Amniotic stem cell (primary cell): ENCODE data around the gene BSPRY.
"Not testable (repeated sequence)": the region's sequence is repeated elsewhere in the genome, so short reads cannot be mapped to it uniquely, and the experiment has no call there.

Experiments
- DNase-seq: peaks from one replicate; lab custom pipeline; 2025; lab: John Stamatoyannopoulos, UW

The BSPRY gene

GRCh38 chr9:113370806-113371325 is 21.5 kb downstream of the BSPRY start:
- no peak for DNase-seq

- DNase-seq, result no peak
Observed at GRCh38 chr9:113372059-113372458, 22.7 kb downstream of the BSPRY start.

DNA sequence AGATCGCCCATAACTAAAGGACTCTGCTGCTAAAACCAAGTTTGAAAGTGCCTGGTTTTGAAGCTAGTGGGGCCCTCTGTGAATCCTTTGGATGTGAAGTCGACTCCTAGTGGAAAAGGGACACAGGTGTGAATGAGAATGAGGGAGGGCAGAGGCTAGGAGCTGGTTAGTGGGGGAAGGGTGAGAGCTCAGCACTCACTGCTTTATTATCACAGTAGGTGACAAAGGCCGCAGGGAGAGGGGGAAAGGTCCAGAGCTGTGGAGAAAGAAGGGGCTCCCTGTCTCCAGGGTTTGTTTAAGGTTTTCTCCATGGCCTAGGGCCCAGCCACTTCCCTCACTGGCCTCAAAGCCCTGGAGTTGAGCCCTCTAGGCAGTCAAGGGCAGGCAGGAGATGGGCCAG is 23.9 kb downstream of the BSPRY start:
- DNase-seq, result no peak

DNA sequence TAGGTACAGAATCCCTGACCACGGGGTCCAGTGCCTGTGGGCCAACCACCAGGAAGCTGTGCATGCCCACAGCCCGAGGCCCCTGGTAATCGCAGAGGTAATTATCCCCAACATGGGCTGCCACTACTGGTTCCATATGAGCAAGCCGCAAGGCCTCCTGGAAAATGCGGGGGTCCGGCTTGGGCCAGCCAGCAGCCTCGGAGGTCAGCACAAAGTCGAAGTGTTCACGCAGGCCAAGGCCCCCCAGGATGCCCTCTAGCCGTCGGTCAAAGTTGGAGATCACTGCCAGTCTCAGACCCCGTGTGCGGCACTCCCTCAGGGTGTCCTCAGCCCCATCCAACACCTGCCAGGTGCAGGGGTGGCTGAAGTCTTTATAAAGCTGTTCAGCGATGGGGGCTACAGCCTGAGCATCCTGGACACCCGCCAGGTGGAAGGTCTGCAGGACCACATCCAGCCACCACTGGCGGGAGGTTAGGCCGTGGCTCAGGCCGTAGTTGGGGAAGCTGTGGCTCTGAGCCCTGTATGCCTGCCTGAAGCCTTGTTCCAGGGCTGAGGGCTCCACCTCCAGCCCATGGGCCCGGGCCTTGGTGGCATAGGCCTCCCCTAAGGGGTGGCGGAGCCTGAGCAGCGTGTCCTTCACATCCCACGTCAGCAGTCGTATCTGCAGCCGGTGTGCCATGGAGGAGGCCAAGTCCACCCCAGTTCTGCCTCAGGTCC is 24.5 kb downstream of the BSPRY start:
- no peak for DNase-seq

DNA sequence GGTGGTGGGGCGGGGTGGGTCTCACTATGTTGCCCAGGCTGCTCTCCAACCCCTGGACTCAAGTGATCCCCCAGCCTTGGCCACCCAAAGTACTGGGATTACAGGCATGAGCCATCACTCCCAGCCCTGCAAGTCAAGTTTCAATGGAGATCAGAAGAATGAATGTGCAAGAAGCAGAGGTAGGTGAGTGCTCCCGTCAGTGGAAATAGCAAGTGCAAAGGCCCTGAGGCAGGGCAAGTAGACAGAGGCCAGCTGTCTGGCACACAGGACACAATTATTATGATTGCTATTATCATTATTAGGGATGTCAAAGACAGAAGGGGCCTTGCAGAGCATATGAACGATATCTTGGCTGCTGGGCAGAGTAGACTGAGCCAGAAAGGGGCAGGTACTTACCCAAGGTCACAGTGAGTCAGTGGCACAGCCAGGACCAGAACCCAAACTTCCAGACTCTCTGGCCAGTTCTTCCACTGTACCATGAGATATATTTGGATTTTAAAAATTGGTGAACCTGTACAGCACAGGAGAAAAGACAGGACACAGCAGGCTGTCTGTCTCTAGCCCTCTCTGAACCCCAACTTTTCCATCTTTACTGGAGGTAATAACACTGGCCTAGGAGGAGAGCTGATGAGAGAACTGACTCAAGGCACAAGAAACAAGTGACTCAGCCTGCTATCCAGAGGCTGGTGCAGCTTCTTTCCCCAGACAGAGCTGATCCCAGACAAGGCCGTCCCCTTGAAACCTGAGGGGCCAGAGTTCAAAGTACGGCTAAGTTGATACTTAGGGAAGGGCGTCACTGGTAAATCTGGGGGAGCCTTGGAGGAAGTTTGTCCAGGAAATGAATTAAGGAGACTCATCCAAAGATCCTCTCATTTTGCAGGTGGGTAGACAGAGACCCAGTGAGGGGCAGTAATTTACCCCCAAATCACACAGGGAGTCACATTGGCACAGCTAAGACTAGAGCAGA is 26.0 kb downstream of the BSPRY start:
- DNase-seq, result no peak

GRCh38 chr9:113376634-113377567 is 27.6 kb downstream of the BSPRY start, which contains the start of gene HDHD3:
Gene HDHD3 (minus strand): TSS chr9:113376986. CDS start chr9:113374354, 2,632 bp downstream.
- DNase-seq, result peak; percentile 31

DNA sequence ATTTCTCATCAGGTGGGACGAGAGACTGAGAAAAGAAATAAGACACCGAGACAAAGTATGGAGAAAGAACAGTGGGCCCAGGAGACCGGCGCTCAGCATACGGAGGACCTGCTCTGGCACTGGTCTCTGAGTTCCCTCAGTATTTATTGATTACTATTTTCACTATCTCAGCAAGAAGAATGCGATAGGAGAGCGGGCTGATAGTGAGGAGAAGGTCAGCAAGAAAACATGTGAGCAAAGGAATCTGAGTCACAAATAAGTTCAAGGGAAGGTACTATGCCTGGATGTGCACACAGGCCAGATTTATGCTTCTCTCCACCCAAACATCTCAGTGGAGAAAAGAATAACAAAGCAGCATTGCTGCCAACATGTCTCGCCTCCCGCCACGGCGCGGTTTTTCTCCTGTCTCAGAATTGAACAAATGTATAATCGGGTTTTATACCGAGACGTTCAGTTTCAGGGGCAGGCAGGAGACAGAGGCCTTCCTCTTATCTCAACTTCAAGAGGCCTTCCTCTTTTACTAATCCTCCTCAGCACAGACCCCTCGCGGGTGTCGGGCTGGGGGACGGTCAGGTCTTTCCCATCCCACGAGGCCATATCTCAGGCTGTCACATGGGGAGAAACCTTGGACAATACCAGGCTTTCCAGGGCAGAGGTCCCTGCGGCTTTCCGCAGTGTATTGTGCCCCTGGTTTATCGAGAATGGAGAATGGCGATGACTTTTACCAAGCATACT is 29.9 kb downstream of the BSPRY start:
- DNase-seq, result not testable (repeated sequence)

- not testable (repeated sequence) for DNase-seq
Observed at GRCh38 chr9:113379829-113380210, 30.5 kb downstream of the BSPRY start.

GRCh38 chr9:113380869-113381378 is 31.6 kb downstream of the BSPRY start:
- no peak for DNase-seq

DNA sequence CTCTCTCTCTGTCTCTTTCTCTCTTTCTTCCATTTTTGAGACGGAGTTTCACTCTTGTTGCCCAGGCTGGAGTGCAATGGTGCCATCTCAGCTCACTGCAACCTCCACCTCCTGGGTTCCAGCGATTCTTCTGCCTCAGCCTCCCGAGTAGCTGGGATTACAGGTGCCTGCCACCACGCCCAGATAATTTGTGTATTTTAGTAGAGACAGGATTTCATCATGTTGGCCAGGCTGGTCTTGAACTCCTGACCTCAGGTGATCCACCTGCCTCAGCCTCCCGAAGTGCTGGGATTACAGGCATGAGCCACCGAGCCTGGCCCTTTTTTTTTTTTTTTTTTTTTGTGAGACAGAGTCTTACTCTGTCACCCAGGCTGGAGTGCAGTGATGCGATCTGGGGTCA is 32.1 kb downstream of the BSPRY start:
- DNase-seq, result not testable (repeated sequence)

GRCh38 chr9:113381909-113382411 is 32.6 kb downstream of the BSPRY start:
- no peak for DNase-seq

DNA sequence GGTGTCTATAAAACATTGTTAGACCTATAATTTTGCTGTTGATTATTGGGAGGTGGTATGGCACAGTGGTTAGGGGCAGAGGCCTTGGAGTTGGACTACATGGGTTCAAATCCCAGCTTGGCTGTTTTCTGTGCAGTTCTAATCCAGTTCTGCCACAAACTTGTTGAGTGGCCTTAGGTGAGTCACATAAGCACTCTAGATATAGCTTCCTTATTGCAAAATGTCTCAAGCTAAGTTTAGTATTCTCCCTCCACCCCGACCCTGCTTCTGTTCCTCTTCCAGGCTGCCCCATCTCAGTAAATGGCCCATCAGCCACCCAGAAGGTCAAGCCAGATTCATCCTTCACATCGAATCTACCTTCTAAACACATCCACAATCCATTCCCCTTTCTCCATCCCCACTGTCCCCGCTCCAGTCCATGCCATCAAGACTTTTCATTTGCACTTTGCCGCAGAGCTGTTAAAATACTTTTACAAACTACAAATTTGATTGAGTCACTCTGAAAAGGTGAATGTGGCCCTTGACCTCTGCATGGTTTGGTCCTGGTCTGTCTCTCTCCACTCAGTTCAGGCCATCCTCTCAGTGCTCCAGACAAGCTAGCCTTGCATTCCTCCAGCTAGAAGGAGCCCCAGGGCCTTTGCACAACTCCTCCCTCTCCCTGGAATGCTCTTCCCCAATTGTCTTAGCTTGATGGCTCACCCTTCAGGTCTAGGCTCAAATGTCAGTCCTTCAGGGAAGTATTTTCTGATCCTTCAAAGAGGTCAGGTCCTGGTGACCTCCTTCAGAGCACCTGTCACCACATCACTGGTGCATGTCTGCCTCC is 37.4 kb downstream of the BSPRY start:
- DNase-seq, result no peak

GRCh38 chr9:113387560-113388230 is 38.4 kb downstream of the BSPRY start:
- no peak for DNase-seq

- no peak for DNase-seq
Observed at GRCh38 chr9:113388833-113389232, 39.5 kb downstream of the BSPRY start.

DNA sequence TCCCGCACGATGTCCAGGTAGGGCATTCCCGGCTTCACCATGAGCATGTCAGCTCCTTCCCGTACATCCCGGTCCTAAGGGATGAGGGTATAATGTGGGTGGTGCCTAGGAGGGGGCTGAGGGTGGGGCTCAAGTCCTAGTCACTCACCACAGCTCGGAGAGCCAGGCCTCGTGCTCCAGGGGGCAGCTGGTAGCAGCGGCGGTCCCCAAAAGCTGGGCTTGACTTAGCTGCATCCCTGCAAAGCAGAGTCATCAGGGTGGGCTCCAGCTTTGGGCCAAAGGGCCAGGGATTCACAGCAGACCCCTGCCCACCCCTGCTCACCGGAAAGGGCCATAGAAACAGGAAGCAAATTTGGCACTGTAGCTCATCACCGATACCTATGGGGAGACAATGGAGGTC is 40.1 kb downstream of the BSPRY start:
- DNase-seq, result no peak

DNA sequence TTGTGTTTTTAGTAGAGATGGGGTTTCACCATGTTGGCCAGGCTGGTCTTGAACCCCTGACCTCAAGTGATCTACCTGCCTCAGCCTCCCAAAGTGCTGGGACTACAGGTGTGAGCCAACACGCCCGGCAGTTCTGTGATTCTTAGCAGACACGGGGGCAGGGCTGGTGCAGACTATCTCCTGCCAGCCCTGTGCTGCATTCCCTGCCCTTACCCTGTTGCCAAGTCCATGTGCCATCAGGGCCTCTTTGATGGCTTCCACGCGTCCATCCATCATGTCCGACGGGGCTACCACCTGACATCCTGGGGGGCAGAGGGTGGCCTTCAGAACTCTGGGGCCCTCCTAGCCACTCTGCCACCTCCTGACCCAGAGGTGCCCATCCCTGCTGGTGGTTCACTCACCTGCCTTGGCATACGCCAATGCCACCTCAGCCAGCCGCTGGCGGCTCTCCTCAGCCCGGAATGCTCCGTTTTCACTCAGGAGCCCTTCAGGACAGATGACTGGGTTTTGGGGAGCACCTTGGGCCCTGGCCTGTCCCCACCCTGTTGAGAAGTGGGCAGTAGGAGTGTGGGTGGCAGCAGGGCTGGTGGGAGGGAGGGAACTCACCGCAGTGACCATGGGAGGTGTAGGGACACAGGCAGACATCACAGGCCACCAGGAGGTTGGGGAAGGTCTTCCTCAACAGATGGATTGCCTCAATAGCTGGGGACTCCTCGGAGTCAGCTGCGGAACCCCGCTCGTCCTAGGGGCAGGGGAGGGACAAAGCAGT is 41.0 kb downstream of the BSPRY start:
- no peak for DNase-seq

DNA sequence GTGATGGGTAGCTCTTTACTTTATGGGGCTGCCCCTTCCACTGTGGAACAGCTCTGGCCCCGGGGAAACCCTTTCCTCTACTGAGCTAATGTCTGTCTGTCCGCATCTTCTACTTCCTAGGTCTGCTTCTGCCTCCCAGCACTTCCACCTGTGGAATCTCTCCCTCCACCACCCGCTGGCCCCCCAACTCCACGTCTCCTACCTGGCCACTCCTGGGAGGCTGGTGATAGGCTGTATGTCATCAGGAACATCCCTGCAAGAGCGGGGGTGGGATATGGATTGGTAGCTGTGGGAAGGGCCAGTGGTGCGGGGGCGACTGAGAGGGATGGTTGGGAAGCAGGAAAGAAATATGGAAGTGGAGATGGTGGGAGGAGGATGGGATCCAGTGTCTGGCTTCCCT is 42.6 kb downstream of the BSPRY start:
- no peak for DNase-seq

DNA sequence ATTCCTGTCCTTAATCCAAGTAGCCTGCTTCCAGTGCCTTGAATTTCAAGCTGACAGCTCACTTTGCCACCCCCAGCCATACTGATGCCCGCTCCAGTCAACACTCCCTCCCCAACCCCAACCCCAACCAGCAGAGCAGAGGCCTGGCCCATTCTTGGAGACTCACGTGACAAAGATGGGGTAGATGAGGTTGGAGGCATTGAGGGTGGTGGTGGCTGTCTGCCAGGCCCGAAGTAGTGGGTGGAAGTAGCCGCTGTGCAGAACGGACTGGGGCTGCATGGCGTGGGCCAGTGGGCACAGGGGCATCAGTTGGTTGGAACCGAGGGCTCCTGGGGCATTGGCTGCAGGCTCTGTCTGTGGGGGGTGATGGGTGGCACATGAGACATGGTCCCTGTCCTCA is 43.9 kb downstream of the BSPRY start:
- DNase-seq, result no peak
